Right lobe of liver (tissue), 4 donors: ENCODE results near the gene INPP4B.

Source experiments
- POLR2A ChIP-seq: fragments of 450-650 bp; IDR thresholded peaks from one replicate; pipeline ENCODE4 v1.6.1; 2017; ENCODE audit warnings: antibody characterized with exemption, mild to moderate bottlenecking
- TF ChIP-seq, protein P1 (sequence below), 4 donors: fragments of 200-600 bp in 3 of 4; fragments of 450-650 bp in 1 of 4; IDR thresholded peaks; one replicate each; pipeline versions ENCODE4 v1.5.1 to v1.8.0; 2016 to 2022; ENCODE audit warnings: antibody characterized with exemption in 4 of 4, mild to moderate bottlenecking in 2 of 4
- donor health status: DM: no; HTN: no; CAD: no.
- donor health status: DM: no; HTN: no; CAD: no.
- donor health status: DM: no; HTN: yes; CAD: no.

DNA sequence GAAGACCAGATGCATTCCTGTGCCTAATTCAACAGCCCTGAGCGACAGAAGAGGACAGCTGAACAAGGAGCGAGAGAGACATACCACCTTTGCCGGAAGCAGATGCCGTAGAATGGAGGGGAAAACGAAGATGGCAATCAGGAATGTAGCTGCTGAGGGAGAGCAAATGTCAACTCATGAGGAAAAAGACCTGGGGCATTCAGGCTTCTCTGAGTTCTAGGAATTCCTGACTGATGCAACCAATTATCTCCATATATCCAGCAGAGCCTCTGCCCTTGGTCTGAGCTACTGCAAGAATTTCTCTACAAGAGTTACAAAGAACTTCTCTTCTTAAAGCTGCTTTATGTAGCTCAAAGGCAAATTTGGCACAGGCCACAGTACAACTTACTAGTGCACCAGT is 40.5 kb upstream of the INPP4B start:
- TF ChIP-seq, protein P1, sequence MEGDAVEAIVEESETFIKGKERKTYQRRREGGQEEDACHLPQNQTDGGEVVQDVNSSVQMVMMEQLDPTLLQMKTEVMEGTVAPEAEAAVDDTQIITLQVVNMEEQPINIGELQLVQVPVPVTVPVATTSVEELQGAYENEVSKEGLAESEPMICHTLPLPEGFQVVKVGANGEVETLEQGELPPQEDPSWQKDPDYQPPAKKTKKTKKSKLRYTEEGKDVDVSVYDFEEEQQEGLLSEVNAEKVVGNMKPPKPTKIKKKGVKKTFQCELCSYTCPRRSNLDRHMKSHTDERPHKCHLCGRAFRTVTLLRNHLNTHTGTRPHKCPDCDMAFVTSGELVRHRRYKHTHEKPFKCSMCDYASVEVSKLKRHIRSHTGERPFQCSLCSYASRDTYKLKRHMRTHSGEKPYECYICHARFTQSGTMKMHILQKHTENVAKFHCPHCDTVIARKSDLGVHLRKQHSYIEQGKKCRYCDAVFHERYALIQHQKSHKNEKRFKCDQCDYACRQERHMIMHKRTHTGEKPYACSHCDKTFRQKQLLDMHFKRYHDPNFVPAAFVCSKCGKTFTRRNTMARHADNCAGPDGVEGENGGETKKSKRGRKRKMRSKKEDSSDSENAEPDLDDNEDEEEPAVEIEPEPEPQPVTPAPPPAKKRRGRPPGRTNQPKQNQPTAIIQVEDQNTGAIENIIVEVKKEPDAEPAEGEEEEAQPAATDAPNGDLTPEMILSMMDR (IDR thresholded peaks at IDR 0.05): no peak
- no peak for TF ChIP-seq POLR2A
